ENCODE measurements around the gene SIVA1.

SIVA1 gene

DNA sequence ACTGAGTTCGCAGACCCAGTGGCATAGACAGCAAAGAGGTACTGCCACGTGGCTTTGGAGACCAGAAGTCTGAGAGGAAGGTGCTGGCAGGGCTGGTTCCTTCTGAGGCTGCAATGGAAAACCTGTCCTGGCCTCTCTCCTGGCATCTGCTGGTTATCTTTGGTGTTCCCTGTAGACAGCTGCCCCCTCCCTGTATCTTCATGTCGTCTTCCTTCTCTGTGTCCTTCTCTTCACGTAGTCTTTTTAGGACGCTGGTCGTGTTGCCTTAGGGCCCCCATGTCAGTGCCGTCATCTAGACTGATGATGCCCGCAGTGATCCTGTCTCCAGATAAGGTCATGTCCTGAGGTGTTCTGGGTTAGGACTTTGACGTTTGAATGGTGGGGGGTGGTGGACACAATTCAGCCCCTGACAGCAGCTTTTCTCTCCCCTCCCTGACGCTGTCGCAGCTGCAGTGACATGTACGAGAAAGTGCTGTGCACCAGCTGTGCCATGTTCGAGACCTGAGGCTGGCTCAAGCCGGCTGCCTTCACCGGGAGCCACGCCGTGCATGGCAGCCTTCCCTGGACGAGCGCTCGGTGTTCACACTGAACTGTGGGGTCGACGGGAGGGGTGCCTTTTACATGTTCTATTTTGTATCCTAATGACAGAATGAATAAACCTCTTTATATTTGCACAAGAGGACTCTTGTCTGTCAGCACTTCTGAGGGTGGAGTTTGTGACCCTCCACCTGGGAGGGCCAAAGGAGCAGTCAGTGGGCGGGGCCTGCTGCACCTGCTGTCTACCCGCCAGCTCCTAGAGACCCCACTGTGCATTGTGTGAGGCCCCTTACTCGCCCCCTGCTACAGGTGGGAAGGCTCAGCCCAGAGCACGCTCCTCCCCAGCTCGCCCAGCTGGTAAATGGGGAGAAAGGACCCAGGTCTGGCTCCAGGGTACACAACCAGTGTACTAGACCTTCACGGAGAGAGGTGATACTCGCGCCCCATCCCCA is 6.3 kb downstream of the SIVA1 start:
- Histone ChIP-seq H3K27me3 (ENCODE audit: insufficient read depth, low read length) (no peaks in the 10 kb centered on the region), H3K4me3 (ENCODE audit: low read depth, low read length) (no peak overlapping the region), H4K12ac (ENCODE audit: low read depth, low read length) (no peak overlapping the region), H3K36me3 (ENCODE audit: control insufficient read depth in 1 of 2, insufficient read depth in 2 of 2, low read length in 2 of 2) (peaks cover 54 to 56% of the 10 kb centered on the region in 2 experiments), H3K4me2 (ENCODE audit: low read length) (no peak overlapping the region), H3K79me2 (ENCODE audit: control insufficient read depth, insufficient read depth, low read length, poor library complexity) (peaks cover 1% of the 10 kb centered on the region), H3K23ac (ENCODE audit: low read length) (no peak overlapping the region), H3K4me1 (ENCODE audit: control insufficient read depth in 1 of 2, insufficient read depth in 2 of 2, low read length in 2 of 2) (peaks cover 4 to 5% of the 10 kb centered on the region in 2 experiments), H4K91ac (ENCODE audit: low read depth, low read length) (no peak overlapping the region), H2BK12ac (ENCODE audit: low read length) (no peak overlapping the region), H3K14ac (ENCODE audit: low read length) (no peak overlapping the region), H3K27ac (ENCODE audit: low read depth, low read length) (no peak overlapping the region), H4K8ac (ENCODE audit: low read depth, low read length) (no peak overlapping the region), H2AK5ac (ENCODE audit: low read length) (no peak overlapping the region), H3K9ac (ENCODE audit: low read length) (no peak overlapping the region), H2BK5ac (ENCODE audit: low read depth, low read length, poor library complexity) (no peak overlapping the region), H3K79me1 (ENCODE audit: low read length) (no peaks in the 10 kb centered on the region), H2BK120ac (ENCODE audit: insufficient read depth, low read length, poor library complexity) (no peak overlapping the region), H3K9me3 (ENCODE audit: insufficient read depth, low read depth, low read length) (no peaks in the 10 kb centered on the region), H3K18ac (ENCODE audit: low read length) (no peak overlapping the region), H3K4ac (ENCODE audit: low read depth, low read length) (no peak overlapping the region), H2AFZ (ENCODE audit: insufficient read depth, low read length, poor library complexity) (no peak overlapping the region)
- DNase-seq, result peak; percentile 95 to 96
- no CpG with 5 or more reads among the region's 30 CpGs for WGBS (ENCODE audit: extremely low coverage, insufficient coverage, insufficient read length)

DNA sequence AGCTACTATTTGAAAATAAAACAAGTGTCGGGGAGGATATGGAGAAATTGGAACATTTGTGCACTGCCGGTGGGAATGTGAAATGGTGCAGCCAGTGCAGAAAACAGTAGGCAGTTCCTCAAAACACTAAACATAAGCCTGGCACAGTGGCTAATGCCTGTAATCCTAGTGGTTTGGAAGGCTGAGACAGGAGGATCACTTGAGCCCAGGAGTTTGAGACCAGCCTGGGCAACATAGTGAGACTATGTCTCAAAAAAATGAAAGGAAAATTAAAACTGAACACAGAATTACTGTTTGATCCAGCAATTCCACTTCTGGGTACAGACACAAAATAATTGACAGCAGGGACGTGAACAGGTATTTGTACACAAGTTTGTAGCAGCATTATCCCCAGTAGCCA is 12.6 kb downstream of the SIVA1 start:
- H3K18ac ChIP-seq (ENCODE audit: low read length), result no peak overlapping the region
- no peak overlapping the region for H3K9ac ChIP-seq (ENCODE audit: low read length)
- no peak overlapping the region for H3K4me3 ChIP-seq (ENCODE audit: low read depth, low read length)
- no peak overlapping the region for H3K4me2 ChIP-seq (ENCODE audit: low read length)
- H2BK5ac ChIP-seq (ENCODE audit: low read depth, low read length, poor library complexity), result no peak overlapping the region
- DNase-seq, result peak in 1 of 2 donors; percentile 27
- WGBS (ENCODE audit: extremely low coverage, insufficient coverage, insufficient read length), result no CpG with 5 or more reads among the region's 3 CpGs
- H3K79me1 ChIP-seq (ENCODE audit: low read length), result peaks cover 7% of the 10 kb centered on the region
- no peak overlapping the region for H3K27ac ChIP-seq (ENCODE audit: low read depth, low read length)
- H3K79me2 ChIP-seq (ENCODE audit: control insufficient read depth, insufficient read depth, low read length, poor library complexity), result no peaks in the 10 kb centered on the region
- H2AK5ac ChIP-seq (ENCODE audit: low read length), result no peak overlapping the region
- no peak overlapping the region for H2BK120ac ChIP-seq (ENCODE audit: insufficient read depth, low read length, poor library complexity)
- H4K91ac ChIP-seq (ENCODE audit: low read depth, low read length), result no peak overlapping the region
- no peak overlapping the region for H3K23ac ChIP-seq (ENCODE audit: low read length)
- peaks cover 15% of the 10 kb centered on the region in 2 experiments for H3K4me1 ChIP-seq (ENCODE audit: control insufficient read depth in 1 of 2, insufficient read depth in 2 of 2, low read length in 2 of 2)
- H3K36me3 ChIP-seq (ENCODE audit: control insufficient read depth in 1 of 2, insufficient read depth in 2 of 2, low read length in 2 of 2), result peaks cover 10 to 14% of the 10 kb centered on the region in 2 experiments
- H3K4ac ChIP-seq (ENCODE audit: low read depth, low read length), result no peak overlapping the region
- H4K12ac ChIP-seq (ENCODE audit: low read depth, low read length), result no peak overlapping the region
- H3K9me3 ChIP-seq (ENCODE audit: insufficient read depth, low read depth, low read length), result peaks cover 2% of the 10 kb centered on the region
- no peak overlapping the region for H4K8ac ChIP-seq (ENCODE audit: low read depth, low read length)
- H3K27me3 ChIP-seq (ENCODE audit: insufficient read depth, low read length), result no peaks in the 10 kb centered on the region
- no peak overlapping the region for H2BK12ac ChIP-seq (ENCODE audit: low read length)
- no peak overlapping the region for H3K14ac ChIP-seq (ENCODE audit: low read length)
- H2AFZ ChIP-seq (ENCODE audit: insufficient read depth, low read length, poor library complexity), result no peak overlapping the region

GRCh38 chr14:104766256-104766862 is 13.4 kb downstream of the SIVA1 start:
- no peak overlapping the region for H3K4ac ChIP-seq (ENCODE audit: low read depth, low read length)
- no peak overlapping the region for H3K4me2 ChIP-seq (ENCODE audit: low read length)
- no peak overlapping the region for H4K8ac ChIP-seq (ENCODE audit: low read depth, low read length)
- H2AK5ac ChIP-seq (ENCODE audit: low read length), result no peak overlapping the region
- no peak overlapping the region for H3K23ac ChIP-seq (ENCODE audit: low read length)
- peaks cover 7% of the 10 kb centered on the region for H3K79me1 ChIP-seq (ENCODE audit: low read length)
- DNase-seq, result no peak
- H3K79me2 ChIP-seq (ENCODE audit: control insufficient read depth, insufficient read depth, low read length, poor library complexity), result no peaks in the 10 kb centered on the region
- no peaks in the 10 kb centered on the region for H3K27me3 ChIP-seq (ENCODE audit: insufficient read depth, low read length)
- no peak overlapping the region for H2BK5ac ChIP-seq (ENCODE audit: low read depth, low read length, poor library complexity)
- H3K4me1 ChIP-seq (ENCODE audit: control insufficient read depth in 1 of 2, insufficient read depth in 2 of 2, low read length in 2 of 2), result peaks cover 15% of the 10 kb centered on the region in 2 experiments
- peak overlapping the region; percentile 36 for H4K91ac ChIP-seq (ENCODE audit: low read depth, low read length)
- no peak overlapping the region for H3K14ac ChIP-seq (ENCODE audit: low read length)
- H3K4me3 ChIP-seq (ENCODE audit: low read depth, low read length), result no peak overlapping the region
- H3K36me3 ChIP-seq (ENCODE audit: control insufficient read depth in 1 of 2, insufficient read depth in 2 of 2, low read length in 2 of 2), result peaks cover 16 to 20% of the 10 kb centered on the region in 2 experiments
- H3K9me3 ChIP-seq (ENCODE audit: insufficient read depth, low read depth, low read length), result peaks cover 2% of the 10 kb centered on the region
- H3K18ac ChIP-seq (ENCODE audit: low read length), result no peak overlapping the region
- H2BK120ac ChIP-seq (ENCODE audit: insufficient read depth, low read length, poor library complexity), result no peak overlapping the region
- H2BK12ac ChIP-seq (ENCODE audit: low read length), result no peak overlapping the region
- no peak overlapping the region for H2AFZ ChIP-seq (ENCODE audit: insufficient read depth, low read length, poor library complexity)
- no CpG with 5 or more reads among the region's 4 CpGs for WGBS (ENCODE audit: extremely low coverage, insufficient coverage, insufficient read length)
- H3K9ac ChIP-seq (ENCODE audit: low read length), result no peak overlapping the region
- H3K27ac ChIP-seq (ENCODE audit: low read depth, low read length), result peak overlapping the region; percentile 28
- no peak overlapping the region for H4K12ac ChIP-seq (ENCODE audit: low read depth, low read length)

DNA sequence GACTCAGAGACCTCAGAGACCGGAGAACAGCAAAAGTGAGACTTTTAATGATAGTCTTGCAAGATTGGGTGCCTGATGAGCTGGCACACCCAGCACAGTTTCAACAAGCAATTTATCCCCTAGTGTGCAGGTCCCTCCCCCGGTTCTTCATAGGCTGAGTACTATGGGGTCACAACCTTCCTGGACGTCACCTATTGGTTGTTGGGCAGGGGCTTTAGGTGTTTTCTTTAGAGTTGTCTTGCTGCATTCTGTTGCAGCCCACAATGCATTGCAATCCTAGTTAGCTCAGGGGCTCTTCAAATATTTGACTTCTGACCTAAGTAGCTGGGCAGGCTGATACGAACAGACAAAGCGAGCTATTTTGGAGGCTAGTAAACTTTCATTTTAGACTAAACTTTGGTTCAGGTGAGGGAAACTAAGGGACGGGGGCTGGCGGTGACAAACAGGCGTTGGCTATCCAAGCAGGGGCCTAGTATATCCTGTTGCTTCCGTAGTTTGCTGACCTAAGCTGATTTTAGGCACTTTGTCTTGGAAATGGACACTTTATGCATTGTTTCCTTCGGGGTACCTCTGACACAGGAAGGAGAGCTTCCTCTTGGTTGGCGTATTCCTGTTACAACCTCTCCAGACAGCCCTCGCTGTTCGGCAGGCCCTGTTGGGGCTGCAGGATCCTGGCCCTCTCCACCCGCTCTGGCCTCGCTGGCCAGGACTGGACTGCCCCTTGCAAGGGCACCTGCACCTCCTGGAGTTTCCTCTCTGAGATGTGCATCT is 14.1 kb downstream of the SIVA1 start:
- no CpG with 5 or more reads among the region's 15 CpGs for WGBS (ENCODE audit: extremely low coverage, insufficient coverage, insufficient read length)

More for the DNA sequence above, 14.1 kb downstream of the SIVA1 start:
- H3K27ac ChIP-seq (ENCODE audit: low read depth, low read length), result peak overlapping the region; percentile 82
- no peak overlapping the region for H3K4ac ChIP-seq (ENCODE audit: low read depth, low read length)
- DNase-seq, result peak; percentile 59 to 82
- peak overlapping the region; percentile 37 for H2BK12ac ChIP-seq (ENCODE audit: low read length)
- peak overlapping the region; percentile 34 for H2BK120ac ChIP-seq (ENCODE audit: insufficient read depth, low read length, poor library complexity)
- peak overlapping the region; percentile 33 for H4K8ac ChIP-seq (ENCODE audit: low read depth, low read length)
- H3K23ac ChIP-seq (ENCODE audit: low read length), result no peak overlapping the region
- H4K91ac ChIP-seq (ENCODE audit: low read depth, low read length), result peak overlapping the region; percentile 91
- H3K9ac ChIP-seq (ENCODE audit: low read length), result no peak overlapping the region
- H3K18ac ChIP-seq (ENCODE audit: low read length), result peak overlapping the region; percentile 22
- H2AK5ac ChIP-seq (ENCODE audit: low read length), result no peak overlapping the region
- H3K27me3 ChIP-seq (ENCODE audit: insufficient read depth, low read length), result no peaks in the 10 kb centered on the region
- peaks cover 15% of the 10 kb centered on the region in 2 experiments for H3K4me1 ChIP-seq (ENCODE audit: control insufficient read depth in 1 of 2, insufficient read depth in 2 of 2, low read length in 2 of 2)
- peak overlapping the region; percentile 45 for H2BK5ac ChIP-seq (ENCODE audit: low read depth, low read length, poor library complexity)
- no peak overlapping the region for H2AFZ ChIP-seq (ENCODE audit: insufficient read depth, low read length, poor library complexity)
- no peak overlapping the region for H4K12ac ChIP-seq (ENCODE audit: low read depth, low read length)
- no peak overlapping the region for H3K4me3 ChIP-seq (ENCODE audit: low read depth, low read length)
- no peak overlapping the region for H3K4me2 ChIP-seq (ENCODE audit: low read length)
- peaks cover 23 to 27% of the 10 kb centered on the region in 2 experiments for H3K36me3 ChIP-seq (ENCODE audit: control insufficient read depth in 1 of 2, insufficient read depth in 2 of 2, low read length in 2 of 2)
- peaks cover 7% of the 10 kb centered on the region for H3K79me1 ChIP-seq (ENCODE audit: low read length)
- H3K9me3 ChIP-seq (ENCODE audit: insufficient read depth, low read depth, low read length), result peaks cover 2% of the 10 kb centered on the region
- no peaks in the 10 kb centered on the region for H3K79me2 ChIP-seq (ENCODE audit: control insufficient read depth, insufficient read depth, low read length, poor library complexity)
- H3K14ac ChIP-seq (ENCODE audit: low read length), result peak overlapping the region; percentile 69
